Liver (tissue), 9 donors: Measurements from ENCODE around the gene ASNSD1. TPM values are rescaled to one million over a fixed set of nuclear protein-coding genes. Genes with fewer than 3 reads are reported as not detected.

Experiments used
- DNase-seq: peaks from one replicate; pipeline ENCODE4 v3.0.0-alpha.2; 2017; ENCODE audit warnings: low spot score
- H3K27ac ChIP-seq, 2 donors: one replicate each; pipeline ENCODE4 v1.7.0; 2013; ENCODE audit warnings: inconsistent platforms in 2 of 2, low read length in 2 of 2, control low read depth in 1 of 2, low read depth in 1 of 2, mild to moderate bottlenecking in 1 of 2
- H3K27me3 ChIP-seq, 4 donors: one replicate each; pipeline versions ENCODE4 v1.6.1 to v1.7.0; 2013; ENCODE audit warnings: low read length in 3 of 4, inconsistent platforms in 1 of 4, mild to moderate bottlenecking in 1 of 4, moderate library complexity in 1 of 4; ENCODE audit not compliant: control insufficient read depth in 4 of 4, insufficient read depth in 4 of 4
- H3K36me3 ChIP-seq, 4 donors: one replicate each; pipeline versions ENCODE4 v1.6.1 to v1.7.0; 2013; ENCODE audit warnings: low read length in 3 of 4, mild to moderate bottlenecking in 3 of 4, low read depth in 1 of 4, moderate library complexity in 1 of 4; ENCODE audit not compliant: control insufficient read depth in 4 of 4, insufficient read depth in 3 of 4
- H3K4me1 ChIP-seq, 4 donors: one replicate each; pipeline versions ENCODE4 v1.6.1 to v1.7.0; 2013; ENCODE audit warnings: low read length in 3 of 4, mild to moderate bottlenecking in 3 of 4, moderate library complexity in 1 of 4; ENCODE audit not compliant: control insufficient read depth in 4 of 4, insufficient read depth in 4 of 4
- H3K4me3 ChIP-seq, 3 donors: one replicate each; pipeline versions ENCODE4 v1.6.1 to v1.7.0; 2013; ENCODE audit warnings: low read length in 3 of 3, control low read depth in 1 of 3, low read depth in 1 of 3, mild to moderate bottlenecking in 1 of 3
- H3K9ac ChIP-seq, 2 donors: one replicate each; pipeline ENCODE4 v1.7.0; 2013; ENCODE audit warnings: low read length in 2 of 2, mild to moderate bottlenecking in 2 of 2, moderate library complexity in 2 of 2, control low read depth in 1 of 2, low read depth in 1 of 2
- H3K9me3 ChIP-seq, 4 donors: one replicate each; pipeline versions ENCODE4 v1.6.1 to v1.7.0; 2013; ENCODE audit warnings: low read length in 3 of 4; ENCODE audit not compliant: control insufficient read depth in 4 of 4
- ATF3 ChIP-seq: IDR thresholded peaks from 2 replicates; pipeline ENCODE4 v1.6.1; 2016; ENCODE audit warnings: antibody characterized with exemption
- EGR1 ChIP-seq, 2 donors: IDR thresholded peaks; 2 replicates each; pipeline ENCODE4 v1.6.1; 2016 to 2018; ENCODE audit warnings: antibody characterized with exemption in 2 of 2, low read depth in 2 of 2
- FOXA1 ChIP-seq: IDR thresholded peaks from 2 replicates; pipeline ENCODE4 v1.6.1; 2016; ENCODE audit warnings: antibody characterized with exemption
- FOXA2 ChIP-seq: IDR thresholded peaks from 2 replicates; pipeline ENCODE4 v1.6.1; 2016; ENCODE audit warnings: antibody characterized with exemption
- GABPA ChIP-seq, 2 donors: IDR thresholded peaks in 1 of 2; conservative IDR thresholded peaks in 1 of 2; 2 replicates each; pipeline ENCODE4 v1.6.1; 2016; ENCODE audit warnings: antibody characterized with exemption in 2 of 2, mild to moderate bottlenecking in 1 of 2, moderate library complexity in 1 of 2
- HNF4A ChIP-seq, 2 donors: conservative IDR thresholded peaks; 2 replicates each; pipeline ENCODE4 v1.6.1; 2016; ENCODE audit warnings: antibody characterized with exemption in 2 of 2, mild to moderate bottlenecking in 2 of 2
- HNF4G ChIP-seq: IDR thresholded peaks from 2 replicates; pipeline ENCODE4 v1.6.1; 2016; ENCODE audit warnings: antibody characterized with exemption
- JUND ChIP-seq, 2 donors: IDR thresholded peaks; 2 replicates each; pipeline ENCODE4 v1.6.1; 2016; ENCODE audit warnings: antibody characterized with exemption in 2 of 2
- NR2F2 ChIP-seq: IDR thresholded peaks from 2 replicates; pipeline ENCODE4 v1.6.1; 2016; ENCODE audit warnings: antibody characterized with exemption
- RAD21 ChIP-seq, 2 donors: IDR thresholded peaks; 2 replicates each; pipeline ENCODE4 v1.6.1; 2016; ENCODE audit warnings: antibody characterized with exemption in 2 of 2, mild to moderate bottlenecking in 2 of 2
- REST ChIP-seq: IDR thresholded peaks from 2 replicates; pipeline ENCODE4 v1.6.1; 2016; ENCODE audit warnings: antibody characterized with exemption, mild to moderate bottlenecking
- RXRA ChIP-seq, 2 donors: IDR thresholded peaks; 2 replicates each; pipeline ENCODE4 v1.6.1; 2017 to 2018; ENCODE audit warnings: antibody characterized with exemption in 2 of 2, mild to moderate bottlenecking in 1 of 2
- SP1 ChIP-seq: IDR thresholded peaks from 2 replicates; pipeline ENCODE4 v1.6.1; 2018; ENCODE audit warnings: antibody characterized with exemption, mild to moderate bottlenecking
- TAF1 ChIP-seq: conservative IDR thresholded peaks from 2 replicates; pipeline ENCODE4 v1.6.1; 2016; ENCODE audit warnings: antibody characterized with exemption, mild to moderate bottlenecking
- YY1 ChIP-seq: IDR thresholded peaks from 2 replicates; pipeline ENCODE4 v1.6.1; 2016; ENCODE audit warnings: antibody characterized with exemption, mild to moderate bottlenecking
- ZBTB33 ChIP-seq: IDR thresholded peaks from 2 replicates; pipeline ENCODE4 v1.6.1; 2016; ENCODE audit warnings: antibody characterized with exemption
- WGBS: extraction: QIAGEN DNeasy Blood & Tissue Kit; methylation state at CpG from one replicate; pipeline ENCODE4 v1.1.7; 2013; 5-methylcytosine and 5-hydroxymethylcytosine counted together
- polyA plus RNA-seq, 2 donors: library from polyadenylated mRNA; stranded (reverse) in 1 of 2; unstranded in 1 of 2; fragments of 200-250 nt in 1 of 2; fragments of >200 nt in 1 of 2; fragmentation: Nextera tagmentation in 1 of 2; extraction: Ambion mirVana in 1 of 2; gene quantifications; one replicate each; pipeline versions ENCODE4 v1.2.1 to v1.2.3, GENCODE V29; 2013 to 2015
- total RNA-seq, 2 donors: library from RNA; depleted of rRNA; stranded (reverse); fragments of >200 nt; gene quantifications; one replicate each; pipeline ENCODE4 v1.2.3, GENCODE V29; 2014
- TF ChIP-seq, protein P1 (sequence below): fragments of 150-350 bp; IDR thresholded peaks from 2 replicates; pipeline ENCODE4 v1.5.1; 2017; ENCODE audit warnings: improper control_type of control experiment, low read depth, low read length; ENCODE audit not compliant: missing input control
- TF ChIP-seq, protein P2 (sequence below): IDR thresholded peaks from 2 replicates; pipeline ENCODE4 v1.6.1; 2016; ENCODE audit warnings: antibody characterized with exemption
- donor health status: healthy.
- donor health status: healthy.
- donor health status: healthy.
- donor health status: healthy.
- donor health status: healthy.

ASNSD1 gene
- total and polyA plus RNA-seq, 4 donors, result 19.8 to 33.0 (median 25.5) TPM

GRCh38 chr2:189696223-189696622, 35.0 kb downstream of the ASNSD1 start:
- H3K27ac ChIP-seq, result no peak overlapping the region
- H3K27me3 ChIP-seq, result no peaks in the 10 kb centered on the region
- TF ChIP-seq REST (no peak), ATF3 (no peak), SP1 (no peak), ZBTB33 (no peak), RXRA (IDR thresholded peaks at IDR 0.05) (no peak), JUND (IDR thresholded peaks at IDR 0.05) (no peak), FOXA1 (no peak), GABPA (IDR thresholded peaks at IDR 0.05 in 1 of 2, conservative IDR thresholded peaks at IDR 0.05 in 1 of 2) (no peak), YY1 (no peak), FOXA2 (no peak), HNF4A (conservative IDR thresholded peaks at IDR 0.05) (no peak), TAF1 (no peak), RAD21 (IDR thresholded peaks at IDR 0.05) (no peak), EGR1 (IDR thresholded peaks at IDR 0.05; ENCODE audit: low read depth in 2 of 2) (no peak), NR2F2 (no peak), HNF4G (no peak)
- TF ChIP-seq, protein P1, sequence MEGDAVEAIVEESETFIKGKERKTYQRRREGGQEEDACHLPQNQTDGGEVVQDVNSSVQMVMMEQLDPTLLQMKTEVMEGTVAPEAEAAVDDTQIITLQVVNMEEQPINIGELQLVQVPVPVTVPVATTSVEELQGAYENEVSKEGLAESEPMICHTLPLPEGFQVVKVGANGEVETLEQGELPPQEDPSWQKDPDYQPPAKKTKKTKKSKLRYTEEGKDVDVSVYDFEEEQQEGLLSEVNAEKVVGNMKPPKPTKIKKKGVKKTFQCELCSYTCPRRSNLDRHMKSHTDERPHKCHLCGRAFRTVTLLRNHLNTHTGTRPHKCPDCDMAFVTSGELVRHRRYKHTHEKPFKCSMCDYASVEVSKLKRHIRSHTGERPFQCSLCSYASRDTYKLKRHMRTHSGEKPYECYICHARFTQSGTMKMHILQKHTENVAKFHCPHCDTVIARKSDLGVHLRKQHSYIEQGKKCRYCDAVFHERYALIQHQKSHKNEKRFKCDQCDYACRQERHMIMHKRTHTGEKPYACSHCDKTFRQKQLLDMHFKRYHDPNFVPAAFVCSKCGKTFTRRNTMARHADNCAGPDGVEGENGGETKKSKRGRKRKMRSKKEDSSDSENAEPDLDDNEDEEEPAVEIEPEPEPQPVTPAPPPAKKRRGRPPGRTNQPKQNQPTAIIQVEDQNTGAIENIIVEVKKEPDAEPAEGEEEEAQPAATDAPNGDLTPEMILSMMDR, result no peak
- TF ChIP-seq, protein P2, sequence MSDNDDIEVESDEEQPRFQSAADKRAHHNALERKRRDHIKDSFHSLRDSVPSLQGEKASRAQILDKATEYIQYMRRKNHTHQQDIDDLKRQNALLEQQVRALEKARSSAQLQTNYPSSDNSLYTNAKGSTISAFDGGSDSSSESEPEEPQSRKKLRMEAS, result no peak
- 81% methylated on average over 3 of the region's 3 CpGs for WGBS
- no peak overlapping the region for H3K4me3 ChIP-seq
- no peaks in the 10 kb centered on the region for H3K36me3 ChIP-seq
- no peaks in the 10 kb centered on the region for H3K9me3 ChIP-seq
- no peak for DNase-seq
- no peak overlapping the region for H3K9ac ChIP-seq
- peaks cover 0 to 6% (median 3%) of the 10 kb centered on the region in 4 donors for H3K4me1 ChIP-seq
